22Rv1 (cell line): Measurements from ENCODE around the gene MMAB.

Experiments used
- ZFX ChIP-seq: fragments of 450-650 bp; IDR thresholded peaks from 2 replicates; pipeline ENCODE4 v1.6.1; 2017; ENCODE audit warnings: antibody characterized with exemption, borderline replicate concordance
- TF ChIP-seq, protein P1 (sequence below): fragments of 450-650 bp; IDR thresholded peaks from 2 replicates; pipeline ENCODE4 v1.5.1; 2017; ENCODE audit warnings: mild to moderate bottlenecking

GRCh38 chr12:109581334-109581691 is 8.0 kb upstream of the MMAB start:
- TF ChIP-seq, protein P1, sequence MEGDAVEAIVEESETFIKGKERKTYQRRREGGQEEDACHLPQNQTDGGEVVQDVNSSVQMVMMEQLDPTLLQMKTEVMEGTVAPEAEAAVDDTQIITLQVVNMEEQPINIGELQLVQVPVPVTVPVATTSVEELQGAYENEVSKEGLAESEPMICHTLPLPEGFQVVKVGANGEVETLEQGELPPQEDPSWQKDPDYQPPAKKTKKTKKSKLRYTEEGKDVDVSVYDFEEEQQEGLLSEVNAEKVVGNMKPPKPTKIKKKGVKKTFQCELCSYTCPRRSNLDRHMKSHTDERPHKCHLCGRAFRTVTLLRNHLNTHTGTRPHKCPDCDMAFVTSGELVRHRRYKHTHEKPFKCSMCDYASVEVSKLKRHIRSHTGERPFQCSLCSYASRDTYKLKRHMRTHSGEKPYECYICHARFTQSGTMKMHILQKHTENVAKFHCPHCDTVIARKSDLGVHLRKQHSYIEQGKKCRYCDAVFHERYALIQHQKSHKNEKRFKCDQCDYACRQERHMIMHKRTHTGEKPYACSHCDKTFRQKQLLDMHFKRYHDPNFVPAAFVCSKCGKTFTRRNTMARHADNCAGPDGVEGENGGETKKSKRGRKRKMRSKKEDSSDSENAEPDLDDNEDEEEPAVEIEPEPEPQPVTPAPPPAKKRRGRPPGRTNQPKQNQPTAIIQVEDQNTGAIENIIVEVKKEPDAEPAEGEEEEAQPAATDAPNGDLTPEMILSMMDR: no peak
- TF ChIP-seq ZFX: no peak
